Panc1 (cell line): ENCODE results near the gene HSPB8. TPM values are rescaled to one million over a fixed set of nuclear protein-coding genes. Genes with fewer than 3 reads are reported as not detected.

ENCODE experiments used
- ATAC-seq: fragments of 200-7000 bp; cut with Tn5 transposase; 2 replicates; pipeline ENCODE4 v1.9.1; 2020; ENCODE audit warnings: mild to moderate bottlenecking, moderate library complexity
- BruUV-seq: library from RNA; stranded (reverse); fragments of 400-500 nt; replicated peaks from 2 replicates; lab custom pipeline; 2021; lab: Mats Ljungman, UMichigan
- CTCF ChIA-PET: fragments of 300-600 bp; sonication (Branson Sonifier 250); formaldehyde crosslinking; loops from one replicate; lab custom pipeline; 2022; ENCODE audit warnings: antibody characterized with exemption; lab: Charles Lee
- POLR2A ChIA-PET: fragments of 300-600 bp; sonication (Branson Sonifier 250); formaldehyde crosslinking; loops from one replicate; lab custom pipeline; 2022; ENCODE audit warnings: antibody characterized with exemption; lab: Charles Lee
- DNase-seq: peaks from one replicate; pipeline ENCODE4 v3.0.0-alpha.2; 2010; ENCODE audit warnings: low read depth, low spot score
- H3K27ac ChIP-seq: 2 replicates; pipeline ENCODE4 v1.5.1; 2011; ENCODE audit warnings: mild to moderate bottlenecking, low read length, inconsistent platforms
- H3K27me3 ChIP-seq: fragments of 200-500 bp; sonication (Bioruptor generic); 2 replicates; pipeline ENCODE4 v1.6.0; 2014; ENCODE audit warnings: low read length, inconsistent platforms; ENCODE audit not compliant: control insufficient read depth, insufficient read depth
- H3K36me3 ChIP-seq: fragments of 200-500 bp; sonication (Bioruptor generic); 2 replicates; pipeline ENCODE4 v1.5.1; 2014; ENCODE audit warnings: inconsistent platforms, mild to moderate bottlenecking, low read length, moderate library complexity; ENCODE audit not compliant: control insufficient read depth, insufficient read depth
- H3K4me1 ChIP-seq: 2 replicates; pipeline ENCODE4 v1.5.1; 2011; ENCODE audit warnings: inconsistent platforms, mild to moderate bottlenecking, low read length, moderate library complexity; ENCODE audit not compliant: control insufficient read depth, insufficient read depth
- H3K4me3 ChIP-seq, 2 experiments: 2 replicates each; pipeline ENCODE4 v1.5.1; 2011 to 2012; ENCODE audit warnings: low read depth in 2 of 2, low read length in 2 of 2, mild to moderate bottlenecking in 2 of 2, inconsistent platforms in 1 of 2, moderate library complexity in 1 of 2
- H3K9me3 ChIP-seq: fragments of 200-500 bp; sonication (Bioruptor generic); 2 replicates; pipeline ENCODE4 v1.5.1; 2014; ENCODE audit warnings: low read depth, mild to moderate bottlenecking, inconsistent platforms, low read length, moderate library complexity; ENCODE audit not compliant: control insufficient read depth, insufficient read depth
- CTCF ChIP-seq: fragments of 450-650 bp; IDR thresholded peaks from 2 replicates; pipeline ENCODE4 v1.5.1; 2017; ENCODE audit warnings: mild to moderate bottlenecking
- POLR2AphosphoS5 ChIP-seq: IDR thresholded peaks from 2 replicates; pipeline ENCODE4 v1.6.1; 2012; ENCODE audit warnings: mild to moderate bottlenecking, low read depth, low read length, moderate library complexity
- SIN3A ChIP-seq: IDR thresholded peaks from 2 replicates; pipeline ENCODE4 v1.6.1; 2012; ENCODE audit warnings: low read depth, mild to moderate bottlenecking, low read length, moderate library complexity, borderline replicate concordance; ENCODE audit not compliant: insufficient read depth
- TCF7L2 ChIP-seq: IDR thresholded peaks from 2 replicates; pipeline ENCODE4 v1.6.1; 2011; ENCODE audit warnings: mild to moderate bottlenecking, low read depth, low read length, inconsistent platforms
- in situ Hi-C: cut with HindIII; loops from 2 replicates; pipeline ENCODE4 v1.10.0; 2016; ENCODE audit warnings: low sequenced_read_pairs, low pct_unique_long_range_greater_than_20kb
- intact Hi-C: fragments of 100-400 bp; cut with micrococcal nuclease; formaldehyde crosslinking; loops from one replicate; pipeline ENCODE4 v1.10.0; 2022; ENCODE audit not compliant: unreplicated experiment
- total RNA-seq: library from RNA; stranded (reverse); gene quantifications from one replicate; pipeline ENCODE4 v1.2.1, GENCODE V29; 2021; ENCODE audit not compliant: unreplicated experiment
- TF ChIP-seq, protein P1 (sequence below), 2 experiments: IDR thresholded peaks; 2 replicates each; pipeline ENCODE4 v1.6.1; 2011 to 2012; ENCODE audit warnings: low read depth in 2 of 2, control low read depth in 1 of 2, low read length in 1 of 2, mild to moderate bottlenecking in 1 of 2, moderate library complexity in 1 of 2; ENCODE audit not compliant: insufficient read depth in 1 of 2

Gene HSPB8
- total RNA-seq, 1 experiment from 2014 or later = 2.0 TPM

DNA sequence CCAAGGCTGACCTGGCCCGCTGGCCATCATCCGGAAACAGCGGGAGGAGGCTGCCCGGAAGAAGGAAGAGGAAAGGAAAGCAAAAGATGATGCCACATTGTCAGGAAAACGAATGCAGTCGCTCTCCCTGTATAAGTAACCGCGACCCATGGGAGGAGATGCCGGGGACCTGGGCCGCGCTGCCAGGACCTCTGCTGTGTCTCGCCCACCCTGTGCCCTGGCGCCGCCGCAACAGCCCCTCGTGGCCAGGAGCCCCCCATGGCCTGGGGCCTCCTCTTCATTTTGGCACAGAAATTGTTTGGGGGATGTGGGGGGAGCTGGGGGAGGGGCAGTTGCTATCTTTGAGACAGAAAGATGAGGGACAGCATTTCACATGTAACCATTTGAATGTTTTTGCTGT lies 16.5 kb downstream of the HSPB8 start:
- in situ Hi-C loops (no loop called here), intact Hi-C loops (no loop called here)
- Histone ChIP-seq H3K27me3 (no peaks in the 10 kb centered on the region), H3K9me3 (no peaks in the 10 kb centered on the region), H3K4me3 (no peak overlapping the region), H3K27ac (no peak overlapping the region), H3K36me3 (no peaks in the 10 kb centered on the region), H3K4me1 (no peaks in the 10 kb centered on the region)
- ChIA-PET POLR2A (no interaction called here), CTCF (no interaction called here)
- no TSS peak for BruUV-seq
- DNase-seq = no peak
- no peak for ATAC-seq
- TF ChIP-seq SIN3A (no peak), POLR2AphosphoS5 (no peak), TCF7L2 (no peak)
- TF ChIP-seq, protein P1, sequence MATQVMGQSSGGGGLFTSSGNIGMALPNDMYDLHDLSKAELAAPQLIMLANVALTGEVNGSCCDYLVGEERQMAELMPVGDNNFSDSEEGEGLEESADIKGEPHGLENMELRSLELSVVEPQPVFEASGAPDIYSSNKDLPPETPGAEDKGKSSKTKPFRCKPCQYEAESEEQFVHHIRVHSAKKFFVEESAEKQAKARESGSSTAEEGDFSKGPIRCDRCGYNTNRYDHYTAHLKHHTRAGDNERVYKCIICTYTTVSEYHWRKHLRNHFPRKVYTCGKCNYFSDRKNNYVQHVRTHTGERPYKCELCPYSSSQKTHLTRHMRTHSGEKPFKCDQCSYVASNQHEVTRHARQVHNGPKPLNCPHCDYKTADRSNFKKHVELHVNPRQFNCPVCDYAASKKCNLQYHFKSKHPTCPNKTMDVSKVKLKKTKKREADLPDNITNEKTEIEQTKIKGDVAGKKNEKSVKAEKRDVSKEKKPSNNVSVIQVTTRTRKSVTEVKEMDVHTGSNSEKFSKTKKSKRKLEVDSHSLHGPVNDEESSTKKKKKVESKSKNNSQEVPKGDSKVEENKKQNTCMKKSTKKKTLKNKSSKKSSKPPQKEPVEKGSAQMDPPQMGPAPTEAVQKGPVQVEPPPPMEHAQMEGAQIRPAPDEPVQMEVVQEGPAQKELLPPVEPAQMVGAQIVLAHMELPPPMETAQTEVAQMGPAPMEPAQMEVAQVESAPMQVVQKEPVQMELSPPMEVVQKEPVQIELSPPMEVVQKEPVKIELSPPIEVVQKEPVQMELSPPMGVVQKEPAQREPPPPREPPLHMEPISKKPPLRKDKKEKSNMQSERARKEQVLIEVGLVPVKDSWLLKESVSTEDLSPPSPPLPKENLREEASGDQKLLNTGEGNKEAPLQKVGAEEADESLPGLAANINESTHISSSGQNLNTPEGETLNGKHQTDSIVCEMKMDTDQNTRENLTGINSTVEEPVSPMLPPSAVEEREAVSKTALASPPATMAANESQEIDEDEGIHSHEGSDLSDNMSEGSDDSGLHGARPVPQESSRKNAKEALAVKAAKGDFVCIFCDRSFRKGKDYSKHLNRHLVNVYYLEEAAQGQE (IDR thresholded peaks at IDR 0.05; ENCODE audit: insufficient read depth in 1 of 2, low read depth in 2 of 2, low read length in 1 of 2) = no peak

DNA sequence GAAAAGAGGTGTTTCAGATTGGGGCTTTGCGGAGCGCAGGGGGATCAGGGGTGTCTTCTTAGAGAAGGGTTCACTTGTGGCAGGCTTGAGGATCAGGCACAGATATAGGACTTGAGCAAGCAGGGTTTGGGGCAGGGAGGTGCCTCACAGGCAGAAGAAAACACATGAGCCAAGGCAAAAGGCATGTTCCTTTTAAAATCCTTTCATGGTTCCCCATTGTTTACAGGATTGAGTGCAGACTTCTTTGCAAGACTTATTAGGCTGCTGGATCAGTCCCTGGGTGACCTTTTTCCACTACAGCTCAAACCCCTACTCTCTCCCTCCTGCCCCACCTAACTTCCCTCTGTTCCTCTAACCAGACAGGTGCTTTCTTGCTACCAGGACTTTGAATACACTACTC lies 19.7 kb downstream of the HSPB8 start:
- Histone ChIP-seq H3K9me3 (no peaks in the 10 kb centered on the region), H3K4me3 (no peak overlapping the region), H3K4me1 (no peaks in the 10 kb centered on the region), H3K27ac (no peak overlapping the region), H3K36me3 (no peaks in the 10 kb centered on the region), H3K27me3 (no peaks in the 10 kb centered on the region)
- no TSS peak for BruUV-seq
- TF ChIP-seq POLR2AphosphoS5 (no peak), TCF7L2 (no peak), SIN3A (no peak), CTCF (no peak)
- TF ChIP-seq, protein P1 (IDR thresholded peaks at IDR 0.05; ENCODE audit: insufficient read depth in 1 of 2, low read depth in 2 of 2, low read length in 1 of 2) = no peak
- ChIA-PET CTCF (no interaction called here), POLR2A (no interaction called here)
- intact Hi-C loops = no loop called here
- in situ Hi-C loops = no loop called here
- no peak for DNase-seq
- no peak for ATAC-seq
